SIG-M5 treated with dmso at 0.1 percent for 504 hours (cell line): ENCODE results near the gene GPNMB.
"Not testable (repeated sequence)": the region's sequence is repeated elsewhere in the genome, so short reads cannot be mapped to it uniquely, and the experiment has no call there.

Experiments
- DNase-seq: peaks from one replicate; lab custom pipeline; 2025; ENCODE audit not compliant: unreplicated experiment; lab: John Stamatoyannopoulos, UW

Gene GPNMB

DNA sequence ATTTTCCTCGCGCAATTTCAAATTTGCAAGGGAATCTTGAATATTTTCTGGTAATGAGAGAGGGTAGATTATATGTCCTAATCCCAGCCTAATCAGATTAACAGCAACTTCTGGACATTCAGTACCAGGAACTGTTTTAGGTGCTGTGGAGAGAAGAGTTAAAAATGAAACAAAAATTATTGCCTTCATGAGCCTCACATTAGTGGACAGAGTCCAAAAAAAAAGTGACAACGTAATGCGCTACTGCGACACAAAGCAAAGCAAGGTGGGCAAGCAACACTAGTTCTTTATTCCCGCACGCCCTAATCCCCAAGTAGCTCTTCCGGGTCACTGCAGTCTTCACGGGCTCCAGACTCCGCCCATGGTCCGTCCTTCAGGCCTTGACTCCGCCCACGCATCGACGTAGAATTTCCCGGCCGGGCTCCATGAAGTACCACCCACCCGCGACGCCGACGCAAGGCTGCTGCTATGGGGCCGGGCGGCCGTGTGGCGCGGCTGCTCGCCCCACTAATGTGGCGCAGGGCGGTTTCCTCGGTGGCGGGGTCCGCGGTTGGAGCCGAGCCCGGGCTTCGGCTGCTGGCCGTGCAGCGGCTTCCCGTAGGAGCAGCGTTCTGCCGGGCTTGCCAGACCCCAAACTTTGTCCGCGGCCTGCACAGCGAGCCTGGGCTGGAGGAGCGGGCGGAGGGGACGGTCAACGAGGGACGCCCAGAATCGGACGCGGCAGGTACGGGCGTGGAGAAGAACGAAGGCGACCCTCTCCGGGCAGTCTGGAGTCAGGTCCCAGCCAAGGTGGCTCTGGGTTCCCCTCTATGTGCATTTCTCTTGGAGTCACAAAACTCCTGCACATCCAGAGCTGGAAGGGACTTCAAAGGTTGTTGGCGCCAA is 52.6 kb downstream of the GPNMB start, which contains the start of gene MALSU1:
MALSU1 (plus strand) TSS at position 455 of the 885 bp plus-strand sequence; CDS start at position 469, 14 bp downstream.
- DNase-seq, result peak; percentile 98

GRCh38 chr7:23299770-23300300 is 53.3 kb downstream of the GPNMB start:
- no peak for DNase-seq

DNA sequence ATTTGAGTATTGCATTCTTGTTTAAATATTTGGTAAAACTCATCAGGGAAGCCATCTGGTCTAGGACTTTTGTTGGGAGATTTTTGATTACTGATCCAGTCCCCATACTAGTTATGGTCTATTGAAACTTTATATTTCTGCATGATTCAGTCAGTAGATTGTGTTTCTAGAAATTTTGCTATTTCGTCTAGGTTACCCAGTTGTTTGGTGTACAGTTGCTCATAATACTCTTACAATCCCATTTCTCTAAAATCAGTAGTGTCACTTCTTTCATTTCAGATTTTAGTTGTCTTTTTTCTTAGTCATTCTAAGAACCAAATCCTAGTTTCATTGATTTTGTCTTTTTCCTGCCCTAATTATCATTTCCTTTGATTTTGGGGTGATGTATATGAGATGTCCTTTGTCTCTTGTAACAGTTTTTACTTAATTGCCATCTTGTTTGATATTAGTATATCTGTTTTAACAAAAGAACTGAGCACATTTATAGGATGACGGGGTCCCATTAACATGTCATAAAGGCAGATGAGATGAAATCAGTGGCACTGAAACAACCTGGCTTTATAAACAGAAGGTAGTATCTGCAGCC is 60.5 kb downstream of the GPNMB start:
- no peak for DNase-seq

DNA sequence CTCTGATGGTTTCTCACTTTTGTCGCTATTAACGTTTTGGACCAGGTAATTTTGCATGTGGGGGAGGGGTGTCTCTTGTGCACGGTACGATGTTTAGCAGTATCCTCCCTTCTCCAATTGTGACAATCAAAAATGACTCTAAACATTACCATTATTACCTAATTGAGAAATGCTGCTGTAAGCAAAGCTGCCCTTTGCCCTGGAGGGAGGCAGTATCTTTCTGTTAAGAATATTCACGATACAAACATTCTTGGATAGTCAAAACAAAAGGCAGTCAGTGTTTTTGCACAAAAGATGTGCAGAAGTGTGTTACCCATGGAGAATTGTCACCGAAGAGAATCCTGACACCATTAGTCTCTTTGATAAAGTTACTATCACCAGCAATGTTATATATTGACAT is 62.2 kb downstream of the GPNMB start:
- no peak for DNase-seq

- DNase-seq, result not testable (repeated sequence)
Measured at GRCh38 chr7:23312141-23312540, 65.6 kb downstream of the GPNMB start.

DNA sequence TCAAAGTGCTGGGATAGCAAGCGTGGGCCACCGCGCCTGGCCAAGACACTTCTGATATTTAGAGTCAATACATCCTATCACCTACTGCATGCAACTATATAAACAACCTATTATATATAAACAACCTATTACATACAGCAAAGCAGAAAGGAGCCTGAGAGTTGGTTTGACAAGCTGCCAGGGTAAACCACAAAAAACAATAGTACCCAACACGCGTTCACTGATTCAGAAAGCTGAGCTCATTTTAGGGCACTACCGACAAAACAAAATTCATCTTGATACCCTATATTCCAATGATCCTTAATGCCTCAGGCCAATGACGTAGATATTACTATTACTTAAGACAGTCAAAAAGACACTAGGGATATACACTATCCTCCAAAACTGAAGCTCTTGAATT is 68.8 kb downstream of the GPNMB start:
- DNase-seq, result no peak
